ENCODE measurements around the gene ANGPTL2.

- no peak for TF ChIP-seq POLR2A (IDR thresholded peaks at IDR 0.05; ENCODE audit: low read depth, low read length)
- no peak for TF ChIP-seq TAF1 (IDR thresholded peaks at IDR 0.05; ENCODE audit: low read depth, low read length)
- no peak for TF ChIP-seq POLR2AphosphoS5 (IDR thresholded peaks at IDR 0.05; ENCODE audit: low read depth, low read length)
- TF ChIP-seq SPI1 (IDR thresholded peaks at IDR 0.05; ENCODE audit: low read depth, low read length), result no peak
- no peak for TF ChIP-seq PAX5 (IDR thresholded peaks at IDR 0.05; ENCODE audit: insufficient read depth, low read length, severe bottlenecking)
Observed at GRCh38 chr9:127139071-127139731, 16.8 kb upstream of the ANGPTL2 start.
